Liver (tissue), 9 donors: ENCODE measurements around the gene DUS3L. TPM values are rescaled to one million over a fixed set of nuclear protein-coding genes. Genes with fewer than 3 reads are reported as not detected.

Source experiments
- DNase-seq: peaks from one replicate; pipeline ENCODE4 v3.0.0-alpha.2; 2017; ENCODE audit warnings: low spot score
- H3K27ac ChIP-seq, 2 donors: one replicate each; pipeline ENCODE4 v1.7.0; 2013; ENCODE audit warnings: inconsistent platforms in 2 of 2, low read length in 2 of 2, control low read depth in 1 of 2, low read depth in 1 of 2, mild to moderate bottlenecking in 1 of 2
- H3K27me3 ChIP-seq, 4 donors: one replicate each; pipeline versions ENCODE4 v1.6.1 to v1.7.0; 2013; ENCODE audit warnings: low read length in 3 of 4, inconsistent platforms in 1 of 4, mild to moderate bottlenecking in 1 of 4, moderate library complexity in 1 of 4; ENCODE audit not compliant: control insufficient read depth in 4 of 4, insufficient read depth in 4 of 4
- H3K36me3 ChIP-seq, 4 donors: one replicate each; pipeline versions ENCODE4 v1.6.1 to v1.7.0; 2013; ENCODE audit warnings: low read length in 3 of 4, mild to moderate bottlenecking in 3 of 4, low read depth in 1 of 4, moderate library complexity in 1 of 4; ENCODE audit not compliant: control insufficient read depth in 4 of 4, insufficient read depth in 3 of 4
- H3K4me1 ChIP-seq, 4 donors: one replicate each; pipeline versions ENCODE4 v1.6.1 to v1.7.0; 2013; ENCODE audit warnings: low read length in 3 of 4, mild to moderate bottlenecking in 3 of 4, moderate library complexity in 1 of 4; ENCODE audit not compliant: control insufficient read depth in 4 of 4, insufficient read depth in 4 of 4
- H3K4me3 ChIP-seq, 3 donors: one replicate each; pipeline versions ENCODE4 v1.6.1 to v1.7.0; 2013; ENCODE audit warnings: low read length in 3 of 3, control low read depth in 1 of 3, low read depth in 1 of 3, mild to moderate bottlenecking in 1 of 3
- H3K9ac ChIP-seq, 2 donors: one replicate each; pipeline ENCODE4 v1.7.0; 2013; ENCODE audit warnings: low read length in 2 of 2, mild to moderate bottlenecking in 2 of 2, moderate library complexity in 2 of 2, control low read depth in 1 of 2, low read depth in 1 of 2
- H3K9me3 ChIP-seq, 4 donors: one replicate each; pipeline versions ENCODE4 v1.6.1 to v1.7.0; 2013; ENCODE audit warnings: low read length in 3 of 4; ENCODE audit not compliant: control insufficient read depth in 4 of 4
- ATF3 ChIP-seq: IDR thresholded peaks from 2 replicates; pipeline ENCODE4 v1.6.1; 2016; ENCODE audit warnings: antibody characterized with exemption
- CTCF ChIP-seq: fragments of 150-350 bp; IDR thresholded peaks from 2 replicates; pipeline ENCODE4 v1.5.1; 2017; ENCODE audit warnings: improper control_type of control experiment, low read depth, low read length; ENCODE audit not compliant: missing input control
- EGR1 ChIP-seq, 2 donors: IDR thresholded peaks; 2 replicates each; pipeline ENCODE4 v1.6.1; 2016 to 2018; ENCODE audit warnings: antibody characterized with exemption in 2 of 2, low read depth in 2 of 2
- FOXA1 ChIP-seq: IDR thresholded peaks from 2 replicates; pipeline ENCODE4 v1.6.1; 2016; ENCODE audit warnings: antibody characterized with exemption
- FOXA2 ChIP-seq: IDR thresholded peaks from 2 replicates; pipeline ENCODE4 v1.6.1; 2016; ENCODE audit warnings: antibody characterized with exemption
- GABPA ChIP-seq, 2 donors: IDR thresholded peaks in 1 of 2; conservative IDR thresholded peaks in 1 of 2; 2 replicates each; pipeline ENCODE4 v1.6.1; 2016; ENCODE audit warnings: antibody characterized with exemption in 2 of 2, mild to moderate bottlenecking in 1 of 2, moderate library complexity in 1 of 2
- HNF4A ChIP-seq, 2 donors: conservative IDR thresholded peaks; 2 replicates each; pipeline ENCODE4 v1.6.1; 2016; ENCODE audit warnings: antibody characterized with exemption in 2 of 2, mild to moderate bottlenecking in 2 of 2
- HNF4G ChIP-seq: IDR thresholded peaks from 2 replicates; pipeline ENCODE4 v1.6.1; 2016; ENCODE audit warnings: antibody characterized with exemption
- NR2F2 ChIP-seq: IDR thresholded peaks from 2 replicates; pipeline ENCODE4 v1.6.1; 2016; ENCODE audit warnings: antibody characterized with exemption
- RAD21 ChIP-seq, 2 donors: IDR thresholded peaks; 2 replicates each; pipeline ENCODE4 v1.6.1; 2016; ENCODE audit warnings: antibody characterized with exemption in 2 of 2, mild to moderate bottlenecking in 2 of 2
- RXRA ChIP-seq, 2 donors: IDR thresholded peaks; 2 replicates each; pipeline ENCODE4 v1.6.1; 2017 to 2018; ENCODE audit warnings: antibody characterized with exemption in 2 of 2, mild to moderate bottlenecking in 1 of 2
- TAF1 ChIP-seq: conservative IDR thresholded peaks from 2 replicates; pipeline ENCODE4 v1.6.1; 2016; ENCODE audit warnings: antibody characterized with exemption, mild to moderate bottlenecking
- YY1 ChIP-seq: IDR thresholded peaks from 2 replicates; pipeline ENCODE4 v1.6.1; 2016; ENCODE audit warnings: antibody characterized with exemption, mild to moderate bottlenecking
- ZBTB33 ChIP-seq: IDR thresholded peaks from 2 replicates; pipeline ENCODE4 v1.6.1; 2016; ENCODE audit warnings: antibody characterized with exemption
- WGBS: extraction: QIAGEN DNeasy Blood & Tissue Kit; methylation state at CpG from one replicate; pipeline ENCODE4 v1.1.7; 2013; 5-methylcytosine and 5-hydroxymethylcytosine counted together
- polyA plus RNA-seq, 2 donors: library from polyadenylated mRNA; stranded (reverse) in 1 of 2; unstranded in 1 of 2; fragments of 200-250 nt in 1 of 2; fragments of >200 nt in 1 of 2; fragmentation: Nextera tagmentation in 1 of 2; extraction: Ambion mirVana in 1 of 2; gene quantifications; one replicate each; pipeline versions ENCODE4 v1.2.1 to v1.2.3, GENCODE V29; 2013 to 2015
- total RNA-seq, 2 donors: library from RNA; depleted of rRNA; stranded (reverse); fragments of >200 nt; gene quantifications; one replicate each; pipeline ENCODE4 v1.2.3, GENCODE V29; 2014
- TF ChIP-seq, protein P1 (sequence below): IDR thresholded peaks from 2 replicates; pipeline ENCODE4 v1.6.1; 2016; ENCODE audit warnings: antibody characterized with exemption
- TF ChIP-seq, protein P2 (sequence below): IDR thresholded peaks from 2 replicates; pipeline ENCODE4 v1.6.1; 2016; ENCODE audit warnings: antibody characterized with exemption, mild to moderate bottlenecking
- donor health status: healthy.
- donor health status: healthy.
- donor health status: healthy.
- donor health status: healthy.
- donor health status: healthy.

The DUS3L gene
- total and polyA plus RNA-seq, 4 donors: 12.2 to 19.0 (median 16.9) TPM

GRCh38 chr19:5774921-5775320 is 16.0 kb downstream of the DUS3L start:
- DNase-seq: no peak
- no peaks in the 10 kb centered on the region for H3K9me3 ChIP-seq
- H3K36me3 ChIP-seq: no peaks in the 10 kb centered on the region
- H3K27me3 ChIP-seq: no peaks in the 10 kb centered on the region
- H3K4me3 ChIP-seq: no peak overlapping the region
- no peak overlapping the region for H3K9ac ChIP-seq
- H3K4me1 ChIP-seq: no peaks in the 10 kb centered on the region
- WGBS: 88% methylated on average over 8 of the region's 8 CpGs
- TF ChIP-seq, protein P1, sequence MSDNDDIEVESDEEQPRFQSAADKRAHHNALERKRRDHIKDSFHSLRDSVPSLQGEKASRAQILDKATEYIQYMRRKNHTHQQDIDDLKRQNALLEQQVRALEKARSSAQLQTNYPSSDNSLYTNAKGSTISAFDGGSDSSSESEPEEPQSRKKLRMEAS: no peak
- TF ChIP-seq ATF3: no peak
- TF ChIP-seq RXRA (IDR thresholded peaks at IDR 0.05): no peak
- H3K27ac ChIP-seq: no peak overlapping the region

- Histone ChIP-seq H3K9me3 (no peaks in the 10 kb centered on the region), H3K36me3 (no peaks in the 10 kb centered on the region), H3K4me3 (no peak overlapping the region), H3K27me3 (no peaks in the 10 kb centered on the region), H3K4me1 (no peaks in the 10 kb centered on the region), H3K9ac (no peak overlapping the region), H3K27ac (no peak overlapping the region)
- no peak for DNase-seq
- WGBS: 79% methylated on average over 5 of the region's 5 CpGs
- TF ChIP-seq RAD21 (IDR thresholded peaks at IDR 0.05) (no peak), HNF4G (no peak), CTCF (no peak), YY1 (no peak), EGR1 (IDR thresholded peaks at IDR 0.05; ENCODE audit: low read depth in 2 of 2) (no peak), ZBTB33 (no peak), FOXA1 (no peak), GABPA (IDR thresholded peaks at IDR 0.05 in 1 of 2, conservative IDR thresholded peaks at IDR 0.05 in 1 of 2) (no peak), NR2F2 (no peak), TAF1 (no peak), HNF4A (conservative IDR thresholded peaks at IDR 0.05) (no peak)
- TF ChIP-seq, protein P1: no peak
Observed at GRCh38 chr19:5773276-5773675, 17.7 kb downstream of the DUS3L start.

- H3K4me1 ChIP-seq: no peaks in the 10 kb centered on the region
- no peaks in the 10 kb centered on the region for H3K36me3 ChIP-seq
- no peaks in the 10 kb centered on the region for H3K27me3 ChIP-seq
- H3K4me3 ChIP-seq: no peak overlapping the region
- no peaks in the 10 kb centered on the region for H3K9me3 ChIP-seq
- 84% methylated on average over 19 of the region's 19 CpGs for WGBS
- no peak for DNase-seq
- no peak overlapping the region for H3K9ac ChIP-seq
- H3K27ac ChIP-seq: no peak overlapping the region
- TF ChIP-seq ATF3 (no peak), FOXA1 (no peak), ZBTB33 (no peak), YY1 (no peak), HNF4A (conservative IDR thresholded peaks at IDR 0.05) (no peak), GABPA (IDR thresholded peaks at IDR 0.05 in 1 of 2, conservative IDR thresholded peaks at IDR 0.05 in 1 of 2) (no peak), RAD21 (IDR thresholded peaks at IDR 0.05) (no peak), TAF1 (no peak), HNF4G (no peak), FOXA2 (no peak), EGR1 (IDR thresholded peaks at IDR 0.05; ENCODE audit: low read depth in 2 of 2) (no peak)
- TF ChIP-seq, protein P2, sequence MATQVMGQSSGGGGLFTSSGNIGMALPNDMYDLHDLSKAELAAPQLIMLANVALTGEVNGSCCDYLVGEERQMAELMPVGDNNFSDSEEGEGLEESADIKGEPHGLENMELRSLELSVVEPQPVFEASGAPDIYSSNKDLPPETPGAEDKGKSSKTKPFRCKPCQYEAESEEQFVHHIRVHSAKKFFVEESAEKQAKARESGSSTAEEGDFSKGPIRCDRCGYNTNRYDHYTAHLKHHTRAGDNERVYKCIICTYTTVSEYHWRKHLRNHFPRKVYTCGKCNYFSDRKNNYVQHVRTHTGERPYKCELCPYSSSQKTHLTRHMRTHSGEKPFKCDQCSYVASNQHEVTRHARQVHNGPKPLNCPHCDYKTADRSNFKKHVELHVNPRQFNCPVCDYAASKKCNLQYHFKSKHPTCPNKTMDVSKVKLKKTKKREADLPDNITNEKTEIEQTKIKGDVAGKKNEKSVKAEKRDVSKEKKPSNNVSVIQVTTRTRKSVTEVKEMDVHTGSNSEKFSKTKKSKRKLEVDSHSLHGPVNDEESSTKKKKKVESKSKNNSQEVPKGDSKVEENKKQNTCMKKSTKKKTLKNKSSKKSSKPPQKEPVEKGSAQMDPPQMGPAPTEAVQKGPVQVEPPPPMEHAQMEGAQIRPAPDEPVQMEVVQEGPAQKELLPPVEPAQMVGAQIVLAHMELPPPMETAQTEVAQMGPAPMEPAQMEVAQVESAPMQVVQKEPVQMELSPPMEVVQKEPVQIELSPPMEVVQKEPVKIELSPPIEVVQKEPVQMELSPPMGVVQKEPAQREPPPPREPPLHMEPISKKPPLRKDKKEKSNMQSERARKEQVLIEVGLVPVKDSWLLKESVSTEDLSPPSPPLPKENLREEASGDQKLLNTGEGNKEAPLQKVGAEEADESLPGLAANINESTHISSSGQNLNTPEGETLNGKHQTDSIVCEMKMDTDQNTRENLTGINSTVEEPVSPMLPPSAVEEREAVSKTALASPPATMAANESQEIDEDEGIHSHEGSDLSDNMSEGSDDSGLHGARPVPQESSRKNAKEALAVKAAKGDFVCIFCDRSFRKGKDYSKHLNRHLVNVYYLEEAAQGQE: no peak
Observed at GRCh38 chr19:5772416-5772815, 18.5 kb downstream of the DUS3L start.
